Lung (tissue), 12 donors: ENCODE results near the gene CENPV. TPM values are rescaled to one million over a fixed set of nuclear protein-coding genes. Genes with fewer than 3 reads are reported as not detected.

Experiments used
- ATAC-seq: fragments of 200-7000 bp; cut with Tn5 transposase; one replicate; pipeline ENCODE4 v1.9.1; 2020; ENCODE audit warnings: moderate number of reproducible peaks; ENCODE audit not compliant: insufficient read depth, low FRiP score
- DNase-seq, 3 donors: peaks; one replicate each; pipeline ENCODE4 v3.0.0-alpha.2; 2013 to 2017
- H3K27ac ChIP-seq, 2 donors: one replicate each; pipeline ENCODE4 v1.5.1; 2013; ENCODE audit warnings: mild to moderate bottlenecking in 2 of 2, moderate library complexity in 2 of 2, control low read depth in 1 of 2, inconsistent platforms in 1 of 2, low read depth in 1 of 2, low read length in 1 of 2
- H3K27me3 ChIP-seq, 3 donors: one replicate each; pipeline ENCODE4 v1.5.1; 2013; ENCODE audit warnings: low read length in 2 of 3; ENCODE audit not compliant: control insufficient read depth in 3 of 3, insufficient read depth in 3 of 3
- H3K36me3 ChIP-seq, 4 donors: one replicate each; pipeline ENCODE4 v1.5.1; 2013; ENCODE audit warnings: low read length in 4 of 4, mild to moderate bottlenecking in 1 of 4, moderate library complexity in 1 of 4; ENCODE audit not compliant: control insufficient read depth in 4 of 4, insufficient read depth in 4 of 4
- H3K4me1 ChIP-seq, 5 donors: one replicate each; pipeline ENCODE4 v1.5.1; 2013; ENCODE audit warnings: low read length in 5 of 5, mild to moderate bottlenecking in 2 of 5, moderate library complexity in 1 of 5; ENCODE audit not compliant: control insufficient read depth in 5 of 5, insufficient read depth in 5 of 5
- H3K4me3 ChIP-seq: one replicate; pipeline ENCODE4 v1.5.1; 2013; ENCODE audit warnings: mild to moderate bottlenecking, control low read depth, moderate library complexity
- H3K9ac ChIP-seq, 2 donors: one replicate each; pipeline ENCODE4 v1.5.1; 2013; ENCODE audit warnings: low read length in 2 of 2, control low read depth in 1 of 2; ENCODE audit not compliant: insufficient read depth in 1 of 2
- H3K9me3 ChIP-seq, 4 donors: one replicate each; pipeline ENCODE4 v1.5.1; 2013; ENCODE audit warnings: low read length in 3 of 4, mild to moderate bottlenecking in 1 of 4, moderate library complexity in 1 of 4; ENCODE audit not compliant: control insufficient read depth in 4 of 4, insufficient read depth in 3 of 4
- WGBS, 2 donors: extraction: QIAGEN DNeasy Blood & Tissue Kit; methylation state at CpG; one replicate each; pipeline ENCODE4 v1.1.7; 2013; 5-methylcytosine and 5-hydroxymethylcytosine counted together
- polyA plus RNA-seq, 2 donors: library from polyadenylated mRNA; stranded (reverse); fragments of 200-250 nt; gene quantifications; one replicate each; pipeline ENCODE4 v1.2.1, GENCODE V29; 2013
- total RNA-seq, 2 donors: library from RNA; depleted of rRNA in 1 of 2; stranded (reverse); fragments of >200 nt in 1 of 2; gene quantifications; one replicate each; pipeline ENCODE4 v1.2.1, GENCODE V29; 2014 to 2021
- TF ChIP-seq, protein P1 (sequence below): IDR thresholded peaks from 2 replicates; pipeline ENCODE4 v1.5.1; 2012; ENCODE audit warnings: mild to moderate bottlenecking; ENCODE audit errors: control extremely low read depth, extremely low read depth
- donor health status: control.
- donor health status: control.
- donor health status: Bipolar disorder and iron deficiency.
- donor health status: healthy.
- donor health status: DM: yes; HTN: yes; CAD: no.

The CENPV gene
- total and polyA plus RNA-seq, 4 donors, result 10.1 to 16.8 (median 14.5) TPM

DNA sequence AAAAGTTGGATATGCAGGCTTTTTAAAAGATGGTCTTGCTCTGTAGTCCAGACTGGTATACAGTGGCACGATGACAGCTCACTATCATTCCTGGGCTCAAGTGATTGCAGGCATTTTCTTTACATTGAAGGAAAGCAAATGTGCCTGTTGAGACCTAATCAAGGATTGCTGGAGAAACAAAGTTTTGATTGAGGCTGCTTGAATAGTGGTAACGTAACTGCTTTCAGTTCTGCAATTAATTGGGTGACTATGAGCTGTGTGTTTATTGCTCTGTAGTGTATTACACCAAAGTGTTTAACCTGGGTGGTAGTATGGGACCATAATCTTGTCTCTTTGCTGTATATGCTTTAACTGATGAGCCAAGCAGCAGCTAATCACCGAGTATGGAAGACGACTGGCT is 29.9 kb upstream of the CENPV start:
- H3K4me3 ChIP-seq, result no peak overlapping the region
- H3K27me3 ChIP-seq, result no peaks in the 10 kb centered on the region
- no peak overlapping the region for H3K9ac ChIP-seq
- TF ChIP-seq, protein P1, sequence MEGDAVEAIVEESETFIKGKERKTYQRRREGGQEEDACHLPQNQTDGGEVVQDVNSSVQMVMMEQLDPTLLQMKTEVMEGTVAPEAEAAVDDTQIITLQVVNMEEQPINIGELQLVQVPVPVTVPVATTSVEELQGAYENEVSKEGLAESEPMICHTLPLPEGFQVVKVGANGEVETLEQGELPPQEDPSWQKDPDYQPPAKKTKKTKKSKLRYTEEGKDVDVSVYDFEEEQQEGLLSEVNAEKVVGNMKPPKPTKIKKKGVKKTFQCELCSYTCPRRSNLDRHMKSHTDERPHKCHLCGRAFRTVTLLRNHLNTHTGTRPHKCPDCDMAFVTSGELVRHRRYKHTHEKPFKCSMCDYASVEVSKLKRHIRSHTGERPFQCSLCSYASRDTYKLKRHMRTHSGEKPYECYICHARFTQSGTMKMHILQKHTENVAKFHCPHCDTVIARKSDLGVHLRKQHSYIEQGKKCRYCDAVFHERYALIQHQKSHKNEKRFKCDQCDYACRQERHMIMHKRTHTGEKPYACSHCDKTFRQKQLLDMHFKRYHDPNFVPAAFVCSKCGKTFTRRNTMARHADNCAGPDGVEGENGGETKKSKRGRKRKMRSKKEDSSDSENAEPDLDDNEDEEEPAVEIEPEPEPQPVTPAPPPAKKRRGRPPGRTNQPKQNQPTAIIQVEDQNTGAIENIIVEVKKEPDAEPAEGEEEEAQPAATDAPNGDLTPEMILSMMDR, result no peak
- WGBS, 2 donors, result 51 to 66% methylated on average over 4 of the region's 4 CpGs
- peaks cover 1 to 28% (median 13%) of the 10 kb centered on the region in 5 donors for H3K4me1 ChIP-seq
- ATAC-seq, result no peak
- H3K36me3 ChIP-seq, result peaks cover 1 to 23% (median 10%) of the 10 kb centered on the region in 4 donors
- H3K27ac ChIP-seq, result peak overlapping the region in 1 of 2 donors; percentile 5
- H3K9me3 ChIP-seq, result no peaks in the 10 kb centered on the region
- DNase-seq, result no peak

GRCh38 chr17:16381496-16381820 is 28.2 kb upstream of the CENPV start:
- H3K9me3 ChIP-seq, result no peaks in the 10 kb centered on the region
- DNase-seq, result no peak
- peak overlapping the region; percentile 82 to 92 for H3K27ac ChIP-seq
- peaks cover 1 to 32% (median 13%) of the 10 kb centered on the region in 5 donors for H3K4me1 ChIP-seq
- ATAC-seq, result no peak
- peaks cover 1 to 23% (median 10%) of the 10 kb centered on the region in 4 donors for H3K36me3 ChIP-seq
- WGBS, 2 donors, result 1% methylated on average over 14 of the region's 14 CpGs
- peak overlapping the region; percentile 53 for H3K4me3 ChIP-seq
- TF ChIP-seq, protein P1, result no peak
- H3K9ac ChIP-seq, result peak overlapping the region; percentile 72 to 82
- H3K27me3 ChIP-seq, result no peaks in the 10 kb centered on the region

DNA sequence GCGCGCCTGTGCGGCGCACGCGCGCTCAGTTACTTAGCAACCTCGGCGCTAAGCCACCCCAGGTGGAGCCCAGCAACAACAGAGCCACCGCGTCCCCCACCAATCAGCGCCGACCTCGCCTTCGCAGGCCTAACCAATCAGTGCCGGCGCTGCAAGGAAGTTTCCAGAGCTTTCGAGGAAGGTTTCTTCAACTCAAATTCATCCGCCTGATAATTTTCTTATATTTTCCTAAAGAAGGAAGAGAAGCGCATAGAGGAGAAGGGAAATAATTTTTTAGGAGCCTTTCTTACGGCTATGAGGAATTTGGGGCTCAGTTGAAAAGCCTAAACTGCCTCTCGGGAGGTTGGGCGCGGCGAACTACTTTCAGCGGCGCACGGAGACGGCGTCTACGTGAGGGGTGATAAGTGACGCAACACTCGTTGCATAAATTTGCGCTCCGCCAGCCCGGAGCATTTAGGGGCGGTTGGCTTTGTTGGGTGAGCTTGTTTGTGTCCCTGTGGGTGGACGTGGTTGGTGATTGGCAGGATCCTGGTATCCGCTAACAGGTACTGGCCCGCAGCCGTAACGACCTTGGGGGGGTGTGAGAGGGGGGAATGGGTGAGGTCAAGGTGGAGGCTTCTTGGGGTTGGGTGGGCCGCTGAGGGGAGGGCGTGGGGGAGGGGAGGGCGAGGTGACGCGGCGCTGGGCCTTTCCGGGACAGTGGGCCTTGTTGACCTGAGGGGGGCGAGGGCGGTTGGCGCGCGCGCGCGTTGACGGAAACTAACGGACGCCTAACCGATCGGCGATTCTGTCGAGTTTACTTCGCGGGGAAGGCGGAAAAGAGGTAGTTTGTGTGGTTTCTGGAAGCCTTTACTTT is 27.6 kb upstream of the CENPV start, which contains the start of gene UBB:
UBB (plus strand) TSS at position 452 of the 856 bp plus-strand sequence. CDS start 817 bp downstream, outside the sequence.
- Histone ChIP-seq H3K9me3 (no peaks in the 10 kb centered on the region), H3K9ac (peak within 1 kb of the TSS; percentile 82 to 91), H3K27ac (peak within 1 kb of the TSS; percentile 82 to 92), H3K4me1 (peaks cover 1 to 32% (median 13%) of the 10 kb centered on the region in 5 donors), H3K27me3 (no peaks in the 10 kb centered on the region), H3K36me3 (peaks cover 1 to 23% (median 10%) of the 10 kb centered on the region in 4 donors), H3K4me3 (peak within 1 kb of the TSS; percentile 53)
- peak; percentile 95 for ATAC-seq
- DNase-seq, result peak; percentile 99 to 100 (median 99)
- TF ChIP-seq, protein P1, result no peak
- WGBS, 2 donors, result 1% methylated on average over 65 to 67 of the region's 67 CpGs
